ENCODE results near the gene DPY19L1. TPM values are rescaled to one million over a fixed set of nuclear protein-coding genes. Genes with fewer than 3 reads are reported as not detected.
"Not testable (repeated sequence)": the region's sequence is repeated elsewhere in the genome, so short reads cannot be mapped to it uniquely, and the experiment has no call there.

Gene DPY19L1
- total RNA-seq, 3 donors from 2014 or later: 5.7 to 7.4 (median 7.0) TPM

GRCh38 chr7:34988442-34989125 lies 48.7 kb downstream of the DPY19L1 start:
- ATAC-seq; H3K9me3 Mint-ChIP-seq; H3K4me3 Mint-ChIP-seq; DNase-seq; H3K36me3 Mint-ChIP-seq (ENCODE audit: insufficient read depth); H3K27me3 Mint-ChIP-seq (ENCODE audit: low read depth): not testable (repeated sequence)
- peaks cover 21% of the 10 kb centered on the region for H3K4me1 Mint-ChIP-seq (ENCODE audit: low read depth)

GRCh38 chr7:34985155-34985554 lies 52.1 kb downstream of the DPY19L1 start:
- not testable (repeated sequence) for DNase-seq; H3K9me3 Mint-ChIP-seq; ATAC-seq; H3K4me3 Mint-ChIP-seq; H3K27me3 Mint-ChIP-seq (ENCODE audit: low read depth); H3K36me3 Mint-ChIP-seq (ENCODE audit: insufficient read depth); H3K4me1 Mint-ChIP-seq (ENCODE audit: low read depth)

GRCh38 chr7:34984140-34984539 lies 53.1 kb downstream of the DPY19L1 start:
- DNase-seq; H3K27me3 Mint-ChIP-seq (ENCODE audit: low read depth); H3K4me3 Mint-ChIP-seq; ATAC-seq; H3K36me3 Mint-ChIP-seq (ENCODE audit: insufficient read depth); H3K9me3 Mint-ChIP-seq; H3K4me1 Mint-ChIP-seq (ENCODE audit: low read depth): not testable (repeated sequence)

- ATAC-seq: no peak
- no peaks in the 10 kb centered on the region for H3K27me3 Mint-ChIP-seq (ENCODE audit: low read depth)
These were observed 54.8 kb downstream of the DPY19L1 start for GRCh38 chr7:34982371-34983019.

DNA sequence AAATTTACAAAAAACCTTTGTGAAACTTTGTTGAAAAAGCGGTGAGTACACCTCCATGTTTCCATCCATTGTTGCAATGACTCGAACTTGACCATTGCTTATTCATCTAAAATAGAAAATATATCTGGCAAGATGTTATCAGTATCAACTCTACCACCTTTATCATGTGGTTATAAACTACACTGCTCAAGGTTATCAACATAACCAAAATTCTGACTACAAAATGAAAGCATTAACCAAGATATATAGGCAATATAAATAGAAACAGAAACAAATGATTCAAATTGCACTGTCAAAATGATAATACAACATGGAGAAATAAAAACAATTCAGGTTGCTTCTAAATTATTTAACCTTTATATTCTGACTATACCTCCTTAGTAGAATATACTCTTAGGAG lies 58.2 kb downstream of the DPY19L1 start:
- H3K9me3 Mint-ChIP-seq; DNase-seq; H3K4me3 Mint-ChIP-seq; ATAC-seq; H3K27me3 Mint-ChIP-seq (ENCODE audit: low read depth); H3K4me1 Mint-ChIP-seq (ENCODE audit: low read depth); H3K36me3 Mint-ChIP-seq (ENCODE audit: insufficient read depth): not testable (repeated sequence)

More at GRCh38 chr7:34982371-34983019, 54.8 kb downstream of the DPY19L1 start:
- Mint-ChIP-seq H3K36me3 (ENCODE audit: insufficient read depth) (peaks cover 6% of the 10 kb centered on the region), H3K4me3 (no peak overlapping the region), H3K9me3 (no peaks in the 10 kb centered on the region), H3K4me1 (ENCODE audit: low read depth) (peaks cover 3% of the 10 kb centered on the region)
- DNase-seq: no peak

DNA sequence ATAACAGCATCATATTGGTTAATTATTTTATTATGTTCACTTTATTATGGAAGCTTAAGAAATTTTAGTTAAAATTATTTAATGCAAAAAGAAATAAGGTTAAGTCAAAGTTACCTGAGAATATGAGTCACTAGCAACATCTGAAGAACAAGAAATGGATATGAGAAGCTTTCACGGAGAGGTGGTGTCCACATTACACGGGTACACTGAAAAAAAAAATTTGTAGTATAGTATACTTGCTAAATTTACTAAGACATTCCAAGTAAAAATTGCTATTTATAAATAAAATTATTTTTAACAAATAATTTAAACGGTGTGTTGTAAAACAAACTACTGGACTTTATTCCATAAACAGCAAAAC lies 63.9 kb downstream of the DPY19L1 start:
- H3K4me3 Mint-ChIP-seq: no peak overlapping the region
- no peak for ATAC-seq
- peaks cover 14% of the 10 kb centered on the region for H3K36me3 Mint-ChIP-seq (ENCODE audit: insufficient read depth)
- H3K9me3 Mint-ChIP-seq: no peaks in the 10 kb centered on the region
- no peaks in the 10 kb centered on the region for H3K4me1 Mint-ChIP-seq (ENCODE audit: low read depth)
- no peak for DNase-seq
- no peaks in the 10 kb centered on the region for H3K27me3 Mint-ChIP-seq (ENCODE audit: low read depth)

GRCh38 chr7:34972739-34973399 lies 64.4 kb downstream of the DPY19L1 start:
- ATAC-seq, H3K4me3 Mint-ChIP-seq: not testable (repeated sequence)

GRCh38 chr7:34967818-34968217 lies 69.5 kb downstream of the DPY19L1 start:
- H3K36me3 Mint-ChIP-seq (ENCODE audit: insufficient read depth): peaks cover 20% of the 10 kb centered on the region
- H3K4me1 Mint-ChIP-seq (ENCODE audit: low read depth); H3K4me3 Mint-ChIP-seq; H3K9me3 Mint-ChIP-seq; H3K27me3 Mint-ChIP-seq (ENCODE audit: low read depth); ATAC-seq; DNase-seq: not testable (repeated sequence)

More at GRCh38 chr7:34972739-34973399, 64.4 kb downstream of the DPY19L1 start:
- not testable (repeated sequence) for H3K27me3 Mint-ChIP-seq (ENCODE audit: low read depth); DNase-seq; H3K9me3 Mint-ChIP-seq; H3K4me1 Mint-ChIP-seq (ENCODE audit: low read depth)
- peaks cover 15% of the 10 kb centered on the region for H3K36me3 Mint-ChIP-seq (ENCODE audit: insufficient read depth)

DNA sequence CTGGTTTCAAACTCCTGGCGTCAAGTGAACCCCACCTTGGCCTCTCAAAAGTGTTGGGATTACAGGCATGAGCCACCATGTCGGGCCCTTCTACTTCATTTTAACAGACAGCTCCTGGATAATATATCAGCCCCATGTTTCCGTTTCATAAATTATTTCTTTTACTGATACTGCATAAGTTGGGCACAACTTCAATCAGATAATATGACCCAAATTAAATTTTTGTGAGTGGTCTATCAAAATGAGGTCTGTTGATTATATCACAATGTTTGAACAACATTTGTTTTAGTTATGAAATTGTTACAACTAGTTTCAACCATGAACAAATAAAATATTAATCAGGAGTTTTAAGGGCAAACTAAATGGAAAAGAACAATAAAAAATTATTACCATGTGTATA lies 70.8 kb downstream of the DPY19L1 start:
- not testable (repeated sequence) for ATAC-seq; H3K27me3 Mint-ChIP-seq (ENCODE audit: low read depth); DNase-seq; H3K4me3 Mint-ChIP-seq; H3K9me3 Mint-ChIP-seq; H3K4me1 Mint-ChIP-seq (ENCODE audit: low read depth)
- H3K36me3 Mint-ChIP-seq (ENCODE audit: insufficient read depth): peaks cover 15% of the 10 kb centered on the region

GRCh38 chr7:34958021-34958420 lies 79.3 kb downstream of the DPY19L1 start:
- DNase-seq (no peak), ATAC-seq (no peak)
- H3K4me1 Mint-ChIP-seq (ENCODE audit: low read depth): no peaks in the 10 kb centered on the region
- H3K9me3 Mint-ChIP-seq: no peaks in the 10 kb centered on the region
- H3K36me3 Mint-ChIP-seq (ENCODE audit: insufficient read depth): peaks cover 15% of the 10 kb centered on the region
- H3K27me3 Mint-ChIP-seq (ENCODE audit: low read depth): no peaks in the 10 kb centered on the region
- no peak overlapping the region for H3K4me3 Mint-ChIP-seq

DNA sequence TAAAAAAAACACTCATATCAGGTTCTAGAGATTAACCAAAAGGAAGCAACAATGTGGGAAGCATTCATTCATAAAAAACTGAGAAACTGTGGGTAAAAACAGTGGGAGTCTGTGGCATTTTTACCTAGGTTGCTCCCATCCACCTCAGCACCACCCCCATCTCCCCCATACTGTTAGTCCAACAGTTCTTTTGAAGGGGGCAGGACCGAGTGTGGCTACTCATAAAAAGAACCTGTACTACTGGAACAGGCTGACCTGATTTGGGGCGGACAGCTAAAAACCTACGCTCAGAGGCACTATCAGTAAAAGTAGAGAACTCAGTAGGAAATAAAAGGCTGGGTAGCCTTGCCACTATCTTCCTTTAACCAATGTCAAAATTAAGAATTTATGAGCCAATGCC lies 84.5 kb downstream of the DPY19L1 start:
- Mint-ChIP-seq H3K36me3 (ENCODE audit: insufficient read depth) (peaks cover 15% of the 10 kb centered on the region), H3K9me3 (no peaks in the 10 kb centered on the region), H3K4me3 (no peak overlapping the region), H3K4me1 (ENCODE audit: low read depth) (no peaks in the 10 kb centered on the region), H3K27me3 (ENCODE audit: low read depth) (no peaks in the 10 kb centered on the region)
- ATAC-seq: no peak
- DNase-seq: no peak

DNA sequence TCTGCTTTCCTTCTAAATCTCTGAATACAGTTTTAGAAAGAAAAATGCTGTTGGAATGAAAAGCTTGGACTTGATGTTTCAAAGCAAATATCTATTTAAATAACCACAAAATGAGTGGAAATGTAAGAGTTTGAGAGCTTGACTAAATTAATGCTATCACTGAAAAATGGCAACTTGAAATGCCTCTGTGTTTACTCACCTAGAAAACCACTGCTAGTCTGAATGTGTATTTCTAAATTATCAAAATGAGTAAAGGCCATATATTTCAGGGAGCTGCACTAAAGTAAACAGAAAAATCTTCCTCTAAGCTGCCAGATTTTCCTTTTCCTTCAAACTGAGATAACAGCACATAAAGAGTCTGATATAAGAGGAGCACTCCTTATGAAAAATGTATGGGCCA lies 87.9 kb downstream of the DPY19L1 start:
- H3K9me3 Mint-ChIP-seq: no peaks in the 10 kb centered on the region
- no peak for DNase-seq
- no peaks in the 10 kb centered on the region for H3K27me3 Mint-ChIP-seq (ENCODE audit: low read depth)
- no peak for ATAC-seq
- peaks cover 16% of the 10 kb centered on the region for H3K36me3 Mint-ChIP-seq (ENCODE audit: insufficient read depth)
- no peak overlapping the region for H3K4me3 Mint-ChIP-seq
- H3K4me1 Mint-ChIP-seq (ENCODE audit: low read depth): no peaks in the 10 kb centered on the region

GRCh38 chr7:34947427-34947826 lies 89.9 kb downstream of the DPY19L1 start:
- not testable (repeated sequence) for H3K27me3 Mint-ChIP-seq (ENCODE audit: low read depth); H3K9me3 Mint-ChIP-seq; H3K4me1 Mint-ChIP-seq (ENCODE audit: low read depth); ATAC-seq; H3K4me3 Mint-ChIP-seq; DNase-seq
- H3K36me3 Mint-ChIP-seq (ENCODE audit: insufficient read depth): peaks cover 16% of the 10 kb centered on the region

GRCh38 chr7:34946486-34946885 lies 90.8 kb downstream of the DPY19L1 start:
- DNase-seq (no peak), ATAC-seq (no peak)
- H3K36me3 Mint-ChIP-seq (ENCODE audit: insufficient read depth): peaks cover 14% of the 10 kb centered on the region
- no peaks in the 10 kb centered on the region for H3K4me1 Mint-ChIP-seq (ENCODE audit: low read depth)
- H3K27me3 Mint-ChIP-seq (ENCODE audit: low read depth): no peaks in the 10 kb centered on the region
- no peaks in the 10 kb centered on the region for H3K9me3 Mint-ChIP-seq
- no peak overlapping the region for H3K4me3 Mint-ChIP-seq

Measured in activated T-cell treated with anti-CD3 and anti-CD28 coated beads, Interleukin-2, amount 50 U/mL, for 4 hours (primary cell).